ENCODE measurements around the gene NTM. TPM values are rescaled to one million over a fixed set of nuclear protein-coding genes. Genes with fewer than 3 reads are reported as not detected.

Gene NTM
- total RNA-seq, 2 experiments from 2014 or later, result not detected

DNA sequence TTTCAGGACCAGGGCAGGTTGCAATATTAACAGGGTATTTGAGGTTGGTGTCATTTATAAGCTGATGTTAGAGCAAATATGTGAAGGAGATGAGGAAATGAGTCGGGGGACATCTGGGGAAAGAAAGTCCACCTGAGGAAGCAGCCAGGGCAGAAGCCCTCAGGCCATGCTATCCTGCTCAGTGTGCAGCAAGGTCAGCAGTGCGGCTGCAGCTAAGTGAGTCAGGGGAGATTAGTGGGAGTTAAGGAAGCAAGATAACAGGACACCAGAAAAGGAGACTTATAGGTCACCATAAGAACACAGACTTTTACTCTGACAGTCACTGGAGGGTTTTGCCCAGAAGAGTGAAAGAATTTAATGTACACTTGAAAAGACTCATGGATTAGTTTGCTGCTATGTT lies 468.9 kb downstream of the NTM start:
- no peaks in the 10 kb centered on the region for H3K36me3 Mint-ChIP-seq (ENCODE audit: low read depth)
- H3K27me3 Mint-ChIP-seq, result no peaks in the 10 kb centered on the region
- no peaks in the 10 kb centered on the region for H3K4me1 Mint-ChIP-seq
- POLR2A ChIA-PET, result no interaction called here
- no peak for DNase-seq
- CTCF ChIA-PET, result no interaction called here
- peaks cover 10% of the 10 kb centered on the region for H3K9me3 Mint-ChIP-seq
- no peak overlapping the region for H3K27ac Mint-ChIP-seq
- H3K4me3 Mint-ChIP-seq, result no peak overlapping the region

DNA sequence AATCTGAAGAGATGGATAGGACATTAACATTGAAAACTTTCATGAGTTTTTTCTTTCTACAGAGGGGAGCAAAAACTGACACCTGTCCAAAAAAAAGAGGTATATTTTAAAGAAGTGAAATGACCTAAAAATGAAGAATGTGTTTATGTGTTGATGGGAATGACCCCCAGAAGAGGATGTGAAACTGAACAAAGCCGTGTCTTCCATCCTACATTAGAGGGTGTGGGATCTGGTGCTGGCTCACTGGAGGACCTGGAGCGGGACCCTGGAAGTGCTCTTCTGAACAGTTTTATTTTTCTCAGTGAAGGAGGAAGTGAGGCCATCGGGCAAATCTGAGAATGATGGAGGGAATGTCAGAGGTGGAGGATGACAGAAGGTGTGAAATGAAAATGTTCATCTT lies 470.1 kb downstream of the NTM start:
- no peak overlapping the region for H3K4me3 Mint-ChIP-seq
- POLR2A ChIA-PET, result no interaction called here
- H3K27me3 Mint-ChIP-seq, result no peaks in the 10 kb centered on the region
- H3K27ac Mint-ChIP-seq, result no peak overlapping the region
- DNase-seq, result no peak
- no peaks in the 10 kb centered on the region for H3K36me3 Mint-ChIP-seq (ENCODE audit: low read depth)
- H3K4me1 Mint-ChIP-seq, result no peaks in the 10 kb centered on the region
- CTCF ChIA-PET, result no interaction called here
- peaks cover 6% of the 10 kb centered on the region for H3K9me3 Mint-ChIP-seq

- CTCF ChIA-PET, result no interaction called here
Measured at GRCh38 chr11:131841028-131841427, 470.6 kb downstream of the NTM start.

DNA sequence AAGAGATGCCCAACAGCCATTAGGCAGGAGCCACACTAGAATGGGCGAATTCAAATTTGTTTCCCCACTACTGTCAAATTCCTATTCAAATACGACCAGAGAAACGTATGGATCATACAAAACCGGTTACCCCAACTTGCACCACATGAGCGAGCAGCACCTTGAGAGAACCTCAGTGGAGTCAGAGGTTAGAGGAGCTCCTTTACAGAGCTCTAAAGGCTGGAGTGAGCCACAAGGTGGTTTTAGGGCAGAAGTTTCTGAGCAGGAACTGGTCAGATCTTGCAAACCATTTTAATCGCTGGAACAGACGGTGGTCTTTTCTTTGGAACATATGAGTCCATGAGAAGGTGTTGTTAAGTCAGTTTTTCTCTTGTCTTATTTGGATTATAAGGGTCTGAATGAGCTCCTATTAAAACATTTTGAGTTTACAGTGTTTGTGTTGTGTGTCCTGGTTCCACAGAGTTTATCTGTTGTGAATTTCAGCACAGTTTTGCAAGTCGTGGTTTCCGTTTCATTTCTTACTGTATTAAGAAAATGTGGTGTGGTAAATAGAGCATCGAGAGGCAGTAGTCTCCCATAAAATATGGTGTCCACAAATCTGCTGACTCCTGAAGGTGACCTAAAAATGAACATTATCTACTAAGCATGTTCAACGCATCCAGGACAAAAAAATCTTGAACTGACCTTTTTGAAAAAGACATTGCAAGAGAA lies 471.7 kb downstream of the NTM start:
- Mint-ChIP-seq H3K27me3 (no peaks in the 10 kb centered on the region), H3K4me3 (no peak overlapping the region), H3K9me3 (peaks cover 6% of the 10 kb centered on the region), H3K27ac (no peak overlapping the region), H3K4me1 (no peaks in the 10 kb centered on the region), H3K36me3 (ENCODE audit: low read depth) (no peaks in the 10 kb centered on the region)
- DNase-seq, result no peak
- CTCF ChIA-PET, result no interaction called here
- POLR2A ChIA-PET, result no interaction called here

More at GRCh38 chr11:131841028-131841427, 470.6 kb downstream of the NTM start:
- Mint-ChIP-seq H3K4me3 (no peak overlapping the region), H3K4me1 (no peaks in the 10 kb centered on the region), H3K9me3 (peaks cover 6% of the 10 kb centered on the region), H3K27me3 (no peaks in the 10 kb centered on the region), H3K36me3 (ENCODE audit: low read depth) (no peaks in the 10 kb centered on the region), H3K27ac (no peak overlapping the region)
- no peak for DNase-seq
- POLR2A ChIA-PET, result no interaction called here

GRCh38 chr11:131845255-131845654 lies 474.8 kb downstream of the NTM start:
- H3K27ac Mint-ChIP-seq, result no peak overlapping the region
- H3K36me3 Mint-ChIP-seq (ENCODE audit: low read depth), result no peaks in the 10 kb centered on the region
- H3K4me3 Mint-ChIP-seq, result no peak overlapping the region
- ChIA-PET CTCF (no interaction called here), POLR2A (no interaction called here)
- H3K9me3 Mint-ChIP-seq, result no peaks in the 10 kb centered on the region
- no peaks in the 10 kb centered on the region for H3K27me3 Mint-ChIP-seq
- no peak for DNase-seq
- H3K4me1 Mint-ChIP-seq, result no peaks in the 10 kb centered on the region

DNA sequence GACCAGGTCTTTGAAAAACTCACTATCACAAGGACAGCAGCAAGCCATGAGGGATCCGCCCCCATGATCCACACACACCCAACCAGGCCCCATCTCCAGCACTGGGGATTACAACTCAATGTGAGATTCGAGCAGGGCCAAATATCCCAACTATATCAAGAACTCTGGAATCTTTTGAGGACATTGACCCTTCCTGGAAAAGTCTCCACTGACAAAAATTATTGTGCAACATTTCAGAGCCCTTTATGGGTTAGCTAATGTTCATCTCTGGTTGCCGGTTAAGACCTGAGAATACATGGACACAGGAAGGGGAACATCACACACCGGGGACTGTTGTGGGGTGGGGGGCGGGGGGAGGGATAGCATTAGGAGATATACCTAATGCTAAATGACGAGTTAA lies 479.1 kb downstream of the NTM start:
- no peaks in the 10 kb centered on the region for H3K4me1 Mint-ChIP-seq
- H3K9me3 Mint-ChIP-seq, result no peaks in the 10 kb centered on the region
- H3K36me3 Mint-ChIP-seq (ENCODE audit: low read depth), result no peaks in the 10 kb centered on the region
- DNase-seq, result no peak
- H3K27me3 Mint-ChIP-seq, result no peaks in the 10 kb centered on the region
- no peak overlapping the region for H3K27ac Mint-ChIP-seq
- ChIA-PET CTCF (no interaction called here), POLR2A (no interaction called here)
- no peak overlapping the region for H3K4me3 Mint-ChIP-seq

GRCh38 chr11:131850507-131850906 lies 480.1 kb downstream of the NTM start:
- Mint-ChIP-seq H3K27me3 (no peaks in the 10 kb centered on the region), H3K27ac (no peak overlapping the region), H3K4me3 (no peak overlapping the region), H3K4me1 (no peaks in the 10 kb centered on the region), H3K9me3 (no peaks in the 10 kb centered on the region), H3K36me3 (ENCODE audit: low read depth) (no peaks in the 10 kb centered on the region)
- CTCF ChIA-PET, result no interaction called here
- POLR2A ChIA-PET, result no interaction called here
- DNase-seq, result no peak

DNA sequence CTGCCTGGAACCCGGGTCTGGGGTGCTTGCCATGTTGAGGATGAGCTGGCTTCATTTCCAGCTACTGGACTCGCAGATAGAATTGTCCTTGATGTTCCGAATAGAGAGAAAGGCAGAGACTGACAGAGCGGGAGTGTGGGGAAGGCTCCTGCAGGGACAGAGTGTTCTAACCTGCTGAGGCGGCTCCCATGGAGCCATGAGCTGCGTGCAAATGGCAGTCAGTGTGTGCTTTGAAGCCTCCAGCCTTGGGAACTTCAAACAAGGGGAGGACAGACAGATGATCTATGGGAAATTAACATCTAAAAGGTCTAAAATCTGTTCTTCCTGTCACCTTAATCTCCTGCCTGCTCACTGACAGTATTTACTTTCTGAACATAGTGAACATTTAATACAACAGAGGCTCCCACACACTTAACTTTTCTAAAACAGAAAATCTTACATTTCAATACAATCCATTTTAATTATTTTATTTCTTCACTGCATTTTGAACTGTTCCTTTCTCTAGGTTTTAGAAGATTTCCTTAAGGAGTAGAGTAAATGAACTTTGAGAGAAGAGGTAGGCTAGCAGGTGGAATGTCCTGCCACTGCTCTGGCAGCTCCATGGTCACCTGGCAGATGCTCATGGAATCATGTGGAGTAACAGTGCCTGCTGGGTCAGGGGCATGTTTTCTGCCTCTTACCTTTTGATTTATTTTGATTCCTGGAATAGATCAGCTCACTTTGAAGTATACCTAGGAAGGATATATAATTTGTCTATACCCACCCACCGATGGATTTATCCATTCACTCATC lies 481.7 kb downstream of the NTM start:
- H3K27me3 Mint-ChIP-seq, result no peaks in the 10 kb centered on the region
- H3K27ac Mint-ChIP-seq, result no peak overlapping the region
- no peaks in the 10 kb centered on the region for H3K36me3 Mint-ChIP-seq (ENCODE audit: low read depth)
- CTCF ChIA-PET, result no interaction called here
- POLR2A ChIA-PET, result no interaction called here
- H3K4me1 Mint-ChIP-seq, result no peaks in the 10 kb centered on the region
- DNase-seq, result no peak
- no peaks in the 10 kb centered on the region for H3K9me3 Mint-ChIP-seq
- no peak overlapping the region for H3K4me3 Mint-ChIP-seq

- ChIA-PET CTCF (no interaction called here), POLR2A (no interaction called here)
- no peak for DNase-seq
- Mint-ChIP-seq H3K27ac (no peak overlapping the region), H3K4me1 (no peaks in the 10 kb centered on the region), H3K4me3 (no peak overlapping the region), H3K36me3 (ENCODE audit: low read depth) (no peaks in the 10 kb centered on the region), H3K27me3 (no peaks in the 10 kb centered on the region), H3K9me3 (no peaks in the 10 kb centered on the region)
Measured at GRCh38 chr11:131852757-131853156, 482.3 kb downstream of the NTM start.

DNA sequence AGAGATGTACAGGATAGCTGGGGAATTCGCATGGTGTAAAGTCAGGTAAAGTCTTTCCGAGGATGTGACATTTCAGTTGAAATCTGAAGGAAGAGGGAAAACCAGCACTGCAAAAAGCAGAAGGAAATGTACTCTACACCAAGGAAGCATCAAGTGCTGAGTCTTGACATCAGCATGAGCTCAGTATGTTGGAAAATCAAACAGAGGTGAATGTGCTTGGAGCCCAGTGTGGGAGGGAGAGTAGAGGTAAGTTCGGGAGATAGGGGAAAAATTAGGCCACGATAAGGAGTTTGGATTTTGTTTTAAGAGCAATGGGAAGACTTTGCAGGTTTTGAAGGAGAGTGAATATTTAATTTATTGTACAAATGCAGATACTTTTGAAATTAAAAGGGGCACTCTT lies 484.0 kb downstream of the NTM start:
- no peak for DNase-seq
- no peak overlapping the region for H3K27ac Mint-ChIP-seq
- H3K9me3 Mint-ChIP-seq, result no peaks in the 10 kb centered on the region
- H3K4me3 Mint-ChIP-seq, result no peak overlapping the region
- ChIA-PET CTCF (no interaction called here), POLR2A (no interaction called here)
- no peaks in the 10 kb centered on the region for H3K27me3 Mint-ChIP-seq
- no peaks in the 10 kb centered on the region for H3K4me1 Mint-ChIP-seq
- no peaks in the 10 kb centered on the region for H3K36me3 Mint-ChIP-seq (ENCODE audit: low read depth)

- H3K36me3 Mint-ChIP-seq (ENCODE audit: low read depth), result no peaks in the 10 kb centered on the region
- no peaks in the 10 kb centered on the region for H3K9me3 Mint-ChIP-seq
Measured at GRCh38 chr11:131855320-131855719, 484.9 kb downstream of the NTM start.

DNA sequence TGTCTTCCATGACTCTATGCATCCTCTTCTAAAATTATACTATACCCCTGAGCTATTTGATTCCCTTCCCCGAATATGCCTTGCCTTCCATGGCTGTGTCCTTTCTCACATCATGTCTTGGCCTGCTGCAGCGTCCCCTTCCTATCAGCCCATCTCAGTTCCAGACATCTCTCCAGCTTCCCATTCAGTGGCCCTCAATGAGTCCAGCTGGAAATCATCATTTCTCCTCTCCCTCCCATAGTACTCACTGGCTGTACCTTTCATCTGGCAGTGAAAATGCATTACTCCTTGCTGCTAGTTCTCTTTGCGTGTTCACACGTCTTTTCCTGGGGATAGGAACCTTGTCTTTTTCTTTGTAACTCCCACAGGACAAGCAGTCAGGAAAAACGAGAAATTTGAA lies 486.8 kb downstream of the NTM start:
- H3K4me3 Mint-ChIP-seq, result no peak overlapping the region
- H3K27ac Mint-ChIP-seq, result no peak overlapping the region
- no peaks in the 10 kb centered on the region for H3K36me3 Mint-ChIP-seq (ENCODE audit: low read depth)
- H3K27me3 Mint-ChIP-seq, result no peaks in the 10 kb centered on the region
- DNase-seq, result no peak
- no peaks in the 10 kb centered on the region for H3K4me1 Mint-ChIP-seq
- CTCF ChIA-PET, result no interaction called here
- POLR2A ChIA-PET, result no interaction called here
- no peaks in the 10 kb centered on the region for H3K9me3 Mint-ChIP-seq

More at GRCh38 chr11:131855320-131855719, 484.9 kb downstream of the NTM start:
- CTCF ChIA-PET, result no interaction called here
- POLR2A ChIA-PET, result no interaction called here
- H3K27ac Mint-ChIP-seq, result no peak overlapping the region
- H3K4me3 Mint-ChIP-seq, result no peak overlapping the region
- no peak for DNase-seq
- no peaks in the 10 kb centered on the region for H3K4me1 Mint-ChIP-seq
- H3K27me3 Mint-ChIP-seq, result no peaks in the 10 kb centered on the region

DNA sequence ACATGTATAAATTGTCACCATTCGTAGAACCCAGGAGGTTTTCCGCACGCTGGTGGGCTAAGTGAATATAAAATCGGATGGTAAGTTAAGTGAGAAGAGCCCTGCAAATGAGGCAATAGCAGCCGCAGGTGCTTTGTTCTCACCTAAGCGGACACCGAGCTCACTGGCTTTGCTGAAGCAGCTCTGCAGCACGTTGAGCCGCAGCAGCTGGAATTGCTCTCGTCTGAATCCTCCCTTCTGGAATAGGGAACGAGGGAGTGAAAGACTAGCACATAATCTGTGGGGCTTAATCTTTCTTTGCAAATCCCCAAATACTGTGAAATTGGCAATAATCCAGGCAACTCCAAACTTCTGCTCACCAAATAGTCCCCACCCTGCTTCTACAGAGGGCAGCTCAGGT lies 488.1 kb downstream of the NTM start:
- ChIA-PET POLR2A (no interaction called here), CTCF (no interaction called here)
- H3K4me1 Mint-ChIP-seq, result no peaks in the 10 kb centered on the region
- no peaks in the 10 kb centered on the region for H3K9me3 Mint-ChIP-seq
- no peaks in the 10 kb centered on the region for H3K27me3 Mint-ChIP-seq
- DNase-seq, result no peak
- no peak overlapping the region for H3K27ac Mint-ChIP-seq
- H3K36me3 Mint-ChIP-seq (ENCODE audit: low read depth), result no peaks in the 10 kb centered on the region
- no peak overlapping the region for H3K4me3 Mint-ChIP-seq

- ChIA-PET POLR2A (no interaction called here), CTCF (no interaction called here)
- Mint-ChIP-seq H3K27me3 (no peaks in the 10 kb centered on the region), H3K4me3 (no peak overlapping the region), H3K9me3 (peaks cover under 1% of the 10 kb centered on the region), H3K27ac (no peak overlapping the region), H3K36me3 (ENCODE audit: low read depth) (no peaks in the 10 kb centered on the region), H3K4me1 (no peaks in the 10 kb centered on the region)
- DNase-seq, result no peak
Measured at GRCh38 chr11:131859538-131860210, 489.3 kb downstream of the NTM start.
